ENCODE measurements around the gene SLC41A2.

SLC41A2 gene

GRCh38 chr12:104933778-104934177 is 24.3 kb downstream of the SLC41A2 start:
- ATAC-seq (replicated peaks) (no peak), DNase-seq (no peak)
- Mint-ChIP-seq H3K4me1 (ENCODE audit: low read depth in 2 of 2) (no peaks in the 10 kb centered on the region), H3K4me3 (no peak overlapping the region), H3K36me3 (ENCODE audit: insufficient read depth) (no peaks in the 10 kb centered on the region), H3K27me3 (no peaks in the 10 kb centered on the region), H3K9me3 (no peaks in the 10 kb centered on the region), H3K27ac (no peak overlapping the region)

- H3K9me3 Mint-ChIP-seq = no peaks in the 10 kb centered on the region
- no peak overlapping the region for H3K27ac Mint-ChIP-seq
- no peaks in the 10 kb centered on the region for H3K36me3 Mint-ChIP-seq (ENCODE audit: insufficient read depth)
- H3K4me3 Mint-ChIP-seq = no peak overlapping the region
- ATAC-seq (replicated peaks) (no peak), DNase-seq (no peak)
- no peaks in the 10 kb centered on the region for H3K4me1 Mint-ChIP-seq (ENCODE audit: low read depth in 2 of 2)
- no peaks in the 10 kb centered on the region for H3K27me3 Mint-ChIP-seq
These were observed 25.0 kb downstream of the SLC41A2 start for GRCh38 chr12:104933128-104933527.

GRCh38 chr12:104930388-104931326 is 27.4 kb downstream of the SLC41A2 start:
- Mint-ChIP-seq H3K27ac (no peak overlapping the region), H3K4me3 (no peak overlapping the region)
- no peak for ATAC-seq (replicated peaks)

GRCh38 chr12:104929977-104930376 is 28.1 kb downstream of the SLC41A2 start:
- no peak for DNase-seq
- Mint-ChIP-seq H3K27me3 (no peaks in the 10 kb centered on the region), H3K4me1 (ENCODE audit: low read depth in 2 of 2) (no peaks in the 10 kb centered on the region), H3K27ac (no peak overlapping the region), H3K36me3 (ENCODE audit: insufficient read depth) (no peaks in the 10 kb centered on the region), H3K4me3 (no peak overlapping the region), H3K9me3 (no peaks in the 10 kb centered on the region)
- ATAC-seq (replicated peaks) = no peak

More at GRCh38 chr12:104930388-104931326, 27.4 kb downstream of the SLC41A2 start:
- Mint-ChIP-seq H3K4me1 (ENCODE audit: low read depth in 2 of 2) (no peaks in the 10 kb centered on the region), H3K36me3 (ENCODE audit: insufficient read depth) (no peaks in the 10 kb centered on the region), H3K27me3 (no peaks in the 10 kb centered on the region), H3K9me3 (no peaks in the 10 kb centered on the region)
- DNase-seq = no peak

GRCh38 chr12:104929368-104929767 is 28.7 kb downstream of the SLC41A2 start:
- no peak overlapping the region for H3K4me3 Mint-ChIP-seq
- no peaks in the 10 kb centered on the region for H3K27me3 Mint-ChIP-seq
- no peak for DNase-seq
- no peaks in the 10 kb centered on the region for H3K4me1 Mint-ChIP-seq (ENCODE audit: low read depth in 2 of 2)
- H3K9me3 Mint-ChIP-seq = no peaks in the 10 kb centered on the region
- H3K36me3 Mint-ChIP-seq (ENCODE audit: insufficient read depth) = no peaks in the 10 kb centered on the region
- H3K27ac Mint-ChIP-seq = no peak overlapping the region
- no peak for ATAC-seq (replicated peaks)

- no peaks in the 10 kb centered on the region for H3K36me3 Mint-ChIP-seq (ENCODE audit: insufficient read depth)
- no peaks in the 10 kb centered on the region for H3K9me3 Mint-ChIP-seq
These were observed 29.9 kb downstream of the SLC41A2 start for GRCh38 chr12:104928036-104928745.

GRCh38 chr12:104925501-104925900 is 32.6 kb downstream of the SLC41A2 start:
- ATAC-seq (replicated peaks) (no peak), DNase-seq (no peak)
- Mint-ChIP-seq H3K4me3 (no peak overlapping the region), H3K4me1 (ENCODE audit: low read depth in 2 of 2) (no peaks in the 10 kb centered on the region), H3K27me3 (no peaks in the 10 kb centered on the region), H3K36me3 (ENCODE audit: insufficient read depth) (no peaks in the 10 kb centered on the region), H3K9me3 (no peaks in the 10 kb centered on the region), H3K27ac (no peak overlapping the region)

More at GRCh38 chr12:104928036-104928745, 29.9 kb downstream of the SLC41A2 start:
- DNase-seq = no peak
- no peaks in the 10 kb centered on the region for H3K27me3 Mint-ChIP-seq
- no peak overlapping the region for H3K27ac Mint-ChIP-seq
- no peak overlapping the region for H3K4me3 Mint-ChIP-seq
- no peaks in the 10 kb centered on the region for H3K4me1 Mint-ChIP-seq (ENCODE audit: low read depth in 2 of 2)
- no peak for ATAC-seq (replicated peaks)

- no peak overlapping the region for H3K27ac Mint-ChIP-seq
- no peak overlapping the region for H3K4me3 Mint-ChIP-seq
- H3K4me1 Mint-ChIP-seq (ENCODE audit: low read depth in 2 of 2) = no peaks in the 10 kb centered on the region
- H3K36me3 Mint-ChIP-seq (ENCODE audit: insufficient read depth) = no peaks in the 10 kb centered on the region
- DNase-seq (no peak), ATAC-seq (replicated peaks) (no peak)
- H3K27me3 Mint-ChIP-seq = no peaks in the 10 kb centered on the region
- peaks cover 0 to 1% of the 10 kb centered on the region in 2 donors for H3K9me3 Mint-ChIP-seq
These were observed 36.8 kb downstream of the SLC41A2 start for GRCh38 chr12:104921340-104921739.

GRCh38 chr12:104911942-104912341 is 46.1 kb downstream of the SLC41A2 start:
- Mint-ChIP-seq H3K9me3 (no peaks in the 10 kb centered on the region), H3K4me1 (ENCODE audit: low read depth in 2 of 2) (no peaks in the 10 kb centered on the region), H3K27ac (no peak overlapping the region), H3K36me3 (ENCODE audit: insufficient read depth) (no peaks in the 10 kb centered on the region), H3K27me3 (no peaks in the 10 kb centered on the region), H3K4me3 (no peak overlapping the region)
- DNase-seq (no peak), ATAC-seq (replicated peaks) (no peak)

GRCh38 chr12:104910196-104910840 is 47.8 kb downstream of the SLC41A2 start:
- Mint-ChIP-seq H3K27ac (no peak overlapping the region), H3K9me3 (no peaks in the 10 kb centered on the region)
- no peak for DNase-seq

GRCh38 chr12:104909761-104910160 is 48.3 kb downstream of the SLC41A2 start:
- Mint-ChIP-seq H3K4me3 (no peak overlapping the region), H3K36me3 (ENCODE audit: insufficient read depth) (no peaks in the 10 kb centered on the region), H3K4me1 (ENCODE audit: low read depth in 2 of 2) (no peaks in the 10 kb centered on the region), H3K27me3 (no peaks in the 10 kb centered on the region), H3K9me3 (no peaks in the 10 kb centered on the region), H3K27ac (no peak overlapping the region)
- ATAC-seq (replicated peaks) = no peak
- no peak for DNase-seq

More at GRCh38 chr12:104910196-104910840, 47.8 kb downstream of the SLC41A2 start:
- H3K27me3 Mint-ChIP-seq = no peaks in the 10 kb centered on the region
- no peak for ATAC-seq (replicated peaks)
- no peaks in the 10 kb centered on the region for H3K4me1 Mint-ChIP-seq (ENCODE audit: low read depth in 2 of 2)
- H3K36me3 Mint-ChIP-seq (ENCODE audit: insufficient read depth) = no peaks in the 10 kb centered on the region
- H3K4me3 Mint-ChIP-seq = no peak overlapping the region

Data from effector memory CD8-positive, alpha-beta T cell (primary cell).